Measurements from ENCODE around the gene IQSEC3. TPM values are rescaled to one million over a fixed set of nuclear protein-coding genes. Genes with fewer than 3 reads are reported as not detected.
"Not testable (repeated sequence)": the region's sequence is repeated elsewhere in the genome, so short reads cannot be mapped to it uniquely, and the experiment has no call there.

Gene IQSEC3
- not detected in 2 replicates for total RNA-seq

GRCh38 chr12:66428-66781 lies at the start of gene IQSEC3:
Gene IQSEC3 (plus strand): TSS chr12:66767. CDS start chr12:66883, 116 bp downstream.
- H3K27me3 Mint-ChIP-seq = peaks cover 38% of the 10 kb centered on the region
- H3K36me3 Mint-ChIP-seq (ENCODE audit: low read depth); H3K27ac Mint-ChIP-seq; H3K4me1 Mint-ChIP-seq; POLR2A ChIA-PET; ATAC-seq (ENCODE audit: low read depth); intact Hi-C loops (cut with micrococcal nuclease); H3K4me3 Mint-ChIP-seq; CTCF ChIA-PET; DNase-seq; H3K9me3 Mint-ChIP-seq: not testable (repeated sequence)

- H3K36me3 Mint-ChIP-seq (ENCODE audit: low read depth) = peaks cover 22% of the 10 kb centered on the region
- intact Hi-C loops (cut with micrococcal nuclease); H3K27ac Mint-ChIP-seq; DNase-seq; POLR2A ChIA-PET; H3K4me1 Mint-ChIP-seq; H3K27me3 Mint-ChIP-seq; CTCF ChIA-PET; H3K9me3 Mint-ChIP-seq; H3K4me3 Mint-ChIP-seq; ATAC-seq (ENCODE audit: low read depth): not testable (repeated sequence)
Observed at GRCh38 chr12:17370-18340, 48.9 kb upstream of the IQSEC3 start.

- H3K27me3 Mint-ChIP-seq; H3K27ac Mint-ChIP-seq; H3K9me3 Mint-ChIP-seq; CTCF ChIA-PET; H3K4me1 Mint-ChIP-seq; ATAC-seq (ENCODE audit: low read depth); DNase-seq; POLR2A ChIA-PET; intact Hi-C loops (cut with micrococcal nuclease); H3K4me3 Mint-ChIP-seq: not testable (repeated sequence)
- peaks cover 22% of the 10 kb centered on the region for H3K36me3 Mint-ChIP-seq (ENCODE audit: low read depth)
Observed at GRCh38 chr12:18821-19567, 47.6 kb upstream of the IQSEC3 start.

- intact Hi-C loops (cut with micrococcal nuclease); ATAC-seq (ENCODE audit: low read depth); DNase-seq; CTCF ChIA-PET; POLR2A ChIA-PET; H3K4me1 Mint-ChIP-seq; H3K27me3 Mint-ChIP-seq; H3K4me3 Mint-ChIP-seq; H3K27ac Mint-ChIP-seq; H3K9me3 Mint-ChIP-seq: not testable (repeated sequence)
- peaks cover 22% of the 10 kb centered on the region for H3K36me3 Mint-ChIP-seq (ENCODE audit: low read depth)
Observed at GRCh38 chr12:19906-20305, 46.7 kb upstream of the IQSEC3 start.

- peaks cover 22% of the 10 kb centered on the region for H3K36me3 Mint-ChIP-seq (ENCODE audit: low read depth)
- no peak for DNase-seq
- POLR2A ChIA-PET = no interaction called here
- no peaks in the 10 kb centered on the region for H3K27me3 Mint-ChIP-seq
- H3K4me3 Mint-ChIP-seq = no peak overlapping the region
- CTCF ChIA-PET = no interaction called here
- intact Hi-C loops (cut with micrococcal nuclease) = no loop called here
- ATAC-seq (ENCODE audit: low read depth) = no peak
- TF ChIP-seq CTCF (IDR thresholded peaks at IDR 0.05) = no peak
- H3K4me1 Mint-ChIP-seq = peaks cover 4% of the 10 kb centered on the region
- no peak overlapping the region for H3K27ac Mint-ChIP-seq
- no peaks in the 10 kb centered on the region for H3K9me3 Mint-ChIP-seq
Observed at GRCh38 chr12:20757-21156, 45.8 kb upstream of the IQSEC3 start.

- H3K9me3 Mint-ChIP-seq = no peaks in the 10 kb centered on the region
- no peak overlapping the region for H3K4me3 Mint-ChIP-seq
- intact Hi-C loops (cut with micrococcal nuclease) = no loop called here
- H3K4me1 Mint-ChIP-seq = peaks cover 4% of the 10 kb centered on the region
- CTCF ChIA-PET = no interaction called here
- TF ChIP-seq CTCF (IDR thresholded peaks at IDR 0.05) = no peak
- POLR2A ChIA-PET = no interaction called here
- peaks cover 22% of the 10 kb centered on the region for H3K36me3 Mint-ChIP-seq (ENCODE audit: low read depth)
- DNase-seq (no peak), ATAC-seq (ENCODE audit: low read depth) (no peak)
- H3K27ac Mint-ChIP-seq = no peak overlapping the region
- no peaks in the 10 kb centered on the region for H3K27me3 Mint-ChIP-seq
Observed at GRCh38 chr12:21301-22189, 45.0 kb upstream of the IQSEC3 start.

Data from activated B cell treated with CpG ODN at 0.5 μM for 24 hours (primary cell).